ENCODE measurements around the gene RND2.

RND2 gene

DNA sequence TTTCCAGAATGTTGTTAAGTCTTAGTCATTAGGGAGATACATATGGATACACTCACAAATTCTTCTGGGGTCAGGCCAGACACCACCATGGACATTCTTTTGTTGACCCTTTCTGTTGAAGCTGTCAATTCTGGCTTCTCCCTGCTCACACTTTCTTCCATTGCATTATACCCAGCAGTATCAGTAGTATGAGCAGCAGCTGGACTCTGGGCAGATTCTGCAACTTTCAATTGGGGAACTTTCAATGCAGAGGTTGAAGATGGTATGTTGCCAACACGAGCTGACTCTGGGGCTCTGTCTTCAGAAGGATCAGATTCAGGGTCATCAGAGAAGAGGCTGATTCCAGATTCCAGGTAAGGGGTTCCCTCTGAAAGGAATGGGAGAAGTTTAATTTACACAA, 45.8 kb downstream of the RND2 start:
- no peak for DNase-seq (ENCODE audit: low read depth in 2 of 2, low spot score in 1 of 2)

DNA sequence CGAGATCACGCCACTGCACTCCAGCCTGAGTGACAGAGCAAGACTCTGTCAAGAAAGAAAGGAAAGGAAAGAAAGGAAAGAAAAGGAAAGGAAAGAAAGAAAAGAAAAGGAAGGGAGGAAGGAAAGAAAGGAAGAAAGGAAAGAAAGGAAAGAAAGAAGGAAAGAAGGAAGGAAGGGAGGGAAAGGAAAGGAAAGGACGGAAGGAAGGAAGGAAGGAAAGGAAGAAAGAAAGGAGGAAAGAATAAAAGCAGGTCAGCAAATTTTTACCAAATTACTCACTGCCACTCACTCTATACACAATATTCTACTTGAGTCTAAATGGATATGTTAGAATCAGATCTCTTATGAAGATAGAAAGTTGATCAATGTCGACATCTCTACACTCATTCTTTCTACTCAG, 49.8 kb downstream of the RND2 start:
- DNase-seq (ENCODE audit: low read depth in 2 of 2, low spot score in 1 of 2): no peak

DNA sequence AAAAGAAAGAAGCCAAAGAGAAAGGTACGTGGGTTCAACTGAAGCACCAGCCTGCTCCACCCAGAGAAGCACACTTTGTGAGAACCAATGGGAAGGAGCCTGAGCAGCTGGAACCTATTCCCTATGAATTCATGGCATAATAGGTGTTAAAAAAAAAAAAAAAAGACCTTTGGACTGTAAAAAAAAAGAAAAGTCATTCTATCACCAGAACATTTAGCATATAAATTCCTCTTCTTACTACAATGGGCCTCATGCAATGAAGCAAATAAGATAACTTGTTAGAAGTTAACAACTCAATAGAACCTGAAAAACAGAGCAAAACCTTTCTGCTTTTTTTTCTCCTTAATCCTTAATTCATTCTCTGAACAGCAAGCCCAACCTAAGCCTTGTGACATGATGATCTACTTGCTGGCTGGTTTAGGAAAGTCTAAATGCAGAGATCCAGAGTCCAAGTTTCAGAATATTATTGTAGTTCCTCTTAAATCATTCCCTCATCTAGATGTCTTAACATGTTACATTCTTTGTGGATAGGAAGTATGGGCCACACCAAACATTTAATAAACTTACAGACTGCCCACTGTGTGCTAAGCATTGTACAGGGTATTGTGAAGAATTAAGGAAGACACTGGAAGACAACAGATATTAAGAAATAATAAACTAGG, 54.7 kb downstream of the RND2 start:
- no peak for DNase-seq (ENCODE audit: low read depth in 2 of 2, low spot score in 1 of 2)

Measured in stimulated activated CD8-positive, alpha-beta memory T cell treated with anti-CD3 and anti-CD28 coated beads, Interleukin-4, amount 100 ng/mL, for 1 hour (primary cell).